ENCODE measurements around the gene XPR1. TPM values are rescaled to one million over a fixed set of nuclear protein-coding genes. Genes with fewer than 3 reads are reported as not detected.

XPR1 gene
- total and polyA plus RNA-seq, 2 experiments from 2014 or later: 4.9 to 15.6 TPM

DNA sequence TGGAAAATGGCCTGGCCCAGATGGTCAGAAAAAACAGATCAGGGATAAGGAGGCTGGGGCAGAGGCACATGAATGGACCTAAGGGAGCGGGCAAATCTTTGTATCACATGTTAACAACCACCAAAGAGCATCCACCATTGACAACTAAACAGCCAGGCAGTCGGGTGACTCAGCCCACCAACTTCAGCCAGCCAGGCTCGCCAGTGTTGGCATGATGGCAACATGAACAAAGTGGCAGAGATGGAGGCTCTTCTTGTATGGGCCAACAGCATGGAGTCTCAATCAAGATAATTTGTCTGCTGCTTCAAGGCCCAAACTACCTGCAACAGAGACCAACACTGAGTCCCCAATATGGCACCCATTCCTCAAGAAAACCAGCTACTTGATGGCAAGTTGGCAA is 264.3 kb downstream of the XPR1 start:
- Histone ChIP-seq H3K36me3 (ENCODE audit: low read depth) (no peaks in the 10 kb centered on the region), H3K27me3 (replicated peaks; ENCODE audit: insufficient read depth) (no peaks in the 10 kb centered on the region), H3K4me1 (ENCODE audit: insufficient read depth) (0 out of 2 replicates have a peak, but pooled peaks cover 7% of the 10 kb centered on the region), H3K4me2 (ENCODE audit: unreplicated experiment) (no peak overlapping the region), H3K79me2 (ENCODE audit: insufficient read depth) (no peaks in the 10 kb centered on the region), H4K20me1 (ENCODE audit: insufficient read depth) (no peaks in the 10 kb centered on the region), H3F3A (ENCODE audit: insufficient read depth) (0 out of 2 replicates have a peak, but pooled peaks cover 3% of the 10 kb centered on the region), H3K9me3 (ENCODE audit: low read depth) (no peaks in the 10 kb centered on the region), H3K9ac (no peak overlapping the region), H3K4me3 (no peak overlapping the region), H3K27ac (no peak overlapping the region), H3K9me2 (ENCODE audit: insufficient read depth) (no peaks in the 10 kb centered on the region), H2AFZ (no peak overlapping the region)
- no peak for DNase-seq
- no peak for TF ChIP-seq EZH2phosphoT487 (IDR thresholded peaks at IDR 0.05; ENCODE audit: insufficient read depth, low read depth)
- TF ChIP-seq EZH2 (IDR thresholded peaks at IDR 0.05; ENCODE audit: insufficient read depth, poor library complexity, severe bottlenecking): no peak
- in situ Hi-C loops (cut with MboI): no loop called here
- WGBS, 2 experiments (ENCODE audit: low coverage in 1 of 2, low lambda C conversion rate in 2 of 2, missing lambda C conversion rate in 2 of 2): 94 to 98% methylated on average over 3 of the region's 3 CpGs

DNA sequence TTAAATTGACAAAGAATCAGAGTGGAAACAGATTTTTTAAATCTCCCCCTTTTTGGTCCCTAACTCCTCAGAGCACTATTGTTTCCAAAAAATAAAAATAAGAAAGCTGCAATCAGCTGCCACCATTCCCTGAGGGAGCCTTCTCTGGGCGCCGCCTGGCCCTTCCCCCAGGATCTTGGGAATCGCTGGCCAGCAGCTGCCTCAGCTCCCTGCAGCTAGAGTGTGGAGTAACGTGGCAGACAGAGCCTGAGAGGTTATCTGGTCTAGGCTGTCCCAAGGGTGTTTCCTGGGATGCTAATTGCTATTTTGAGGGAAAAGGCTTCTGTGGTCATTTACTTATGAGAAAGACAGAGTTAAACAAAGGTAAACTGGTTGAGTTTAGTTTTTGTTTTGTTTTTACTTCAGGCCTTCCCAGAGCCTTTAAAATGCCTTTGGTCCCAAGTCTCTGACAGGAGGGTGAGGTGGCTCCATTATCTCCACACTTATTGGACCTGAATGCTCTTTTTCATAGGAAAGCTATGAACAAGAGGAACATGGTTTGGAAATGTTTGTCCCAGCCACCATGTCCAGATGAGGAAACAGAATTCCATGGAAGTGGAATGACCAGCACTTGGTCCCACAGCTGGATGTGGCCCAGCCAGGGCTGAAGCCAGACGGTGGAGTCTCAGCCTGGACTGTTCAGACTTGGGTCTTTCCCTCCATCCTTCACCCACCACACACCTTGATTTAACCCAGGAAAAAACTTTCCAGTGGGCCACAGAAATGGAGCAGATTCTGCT is 266.8 kb downstream of the XPR1 start:
- TF ChIP-seq EZH2phosphoT487 (IDR thresholded peaks at IDR 0.05; ENCODE audit: insufficient read depth, low read depth): no peak
- TF ChIP-seq EZH2 (IDR thresholded peaks at IDR 0.05; ENCODE audit: insufficient read depth, poor library complexity, severe bottlenecking): no peak
- Histone ChIP-seq H3K27ac (peak overlapping the region; percentile 12; the same call in 1 of the 2 replicates), H3K27me3 (replicated peaks; ENCODE audit: insufficient read depth) (no peaks in the 10 kb centered on the region), H3K79me2 (ENCODE audit: insufficient read depth) (no peaks in the 10 kb centered on the region), H3K4me1 (ENCODE audit: insufficient read depth) (0 out of 2 replicates have a peak, but pooled peaks cover 7% of the 10 kb centered on the region), H3K9me2 (ENCODE audit: insufficient read depth) (no peaks in the 10 kb centered on the region), H3F3A (ENCODE audit: insufficient read depth) (0 out of 2 replicates have a peak, but pooled peaks cover 3% of the 10 kb centered on the region), H3K9me3 (ENCODE audit: low read depth) (no peaks in the 10 kb centered on the region), H3K36me3 (ENCODE audit: low read depth) (no peaks in the 10 kb centered on the region), H3K4me3 (no peak overlapping the region), H2AFZ (0 out of 2 replicates have a peak overlapping the region, but pooled peaks have one; percentile 18), H3K4me2 (ENCODE audit: unreplicated experiment) (no peak overlapping the region), H4K20me1 (ENCODE audit: insufficient read depth) (no peaks in the 10 kb centered on the region), H3K9ac (no peak overlapping the region)
- in situ Hi-C loops (cut with MboI): no loop called here
- WGBS, 2 experiments (ENCODE audit: low coverage in 1 of 2, low lambda C conversion rate in 2 of 2, missing lambda C conversion rate in 2 of 2): 34 to 40% methylated on average over 5 of the region's 5 CpGs
- DNase-seq: peak; percentile 41

DNA sequence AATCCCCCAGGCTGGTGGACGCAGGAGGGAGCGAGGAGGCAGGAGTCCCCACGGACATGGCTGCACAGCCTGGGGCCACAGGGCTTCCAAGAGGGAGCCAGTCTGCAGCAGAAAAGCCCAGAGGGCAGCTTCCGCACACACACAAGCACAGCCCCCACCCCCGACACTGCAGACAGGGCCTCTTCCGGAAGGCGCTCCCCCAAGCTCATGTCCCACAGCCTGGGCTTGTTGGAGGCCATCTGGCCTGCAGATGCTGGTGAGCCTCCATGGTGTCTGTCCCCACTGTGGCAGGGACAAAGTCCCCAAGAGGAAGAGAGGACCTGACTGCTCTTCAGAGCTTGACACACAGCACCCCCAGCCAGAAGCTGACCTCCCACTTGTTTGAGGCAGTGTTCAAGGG is 267.4 kb downstream of the XPR1 start:
- no peak overlapping the region for H3K27ac ChIP-seq
- no peaks in the 10 kb centered on the region for H4K20me1 ChIP-seq (ENCODE audit: insufficient read depth)
- H2AFZ ChIP-seq: no peak overlapping the region
- 72 to 78% methylated on average over 7 of the region's 7 CpGs for WGBS, 2 experiments (ENCODE audit: low coverage in 1 of 2, low lambda C conversion rate in 2 of 2, missing lambda C conversion rate in 2 of 2)
- in situ Hi-C loops (cut with MboI): no loop called here
- no peak overlapping the region for H3K9ac ChIP-seq
- H3K4me2 ChIP-seq (ENCODE audit: unreplicated experiment): no peak overlapping the region
- H3K36me3 ChIP-seq (ENCODE audit: low read depth): no peaks in the 10 kb centered on the region
- no peak overlapping the region for H3K4me3 ChIP-seq
- H3K9me2 ChIP-seq (ENCODE audit: insufficient read depth): no peaks in the 10 kb centered on the region
- no peaks in the 10 kb centered on the region for H3K27me3 ChIP-seq (replicated peaks; ENCODE audit: insufficient read depth)
- H3F3A ChIP-seq (ENCODE audit: insufficient read depth): 0 out of 2 replicates have a peak, but pooled peaks cover 3% of the 10 kb centered on the region
- H3K9me3 ChIP-seq (ENCODE audit: low read depth): no peaks in the 10 kb centered on the region
- no peak for TF ChIP-seq EZH2 (IDR thresholded peaks at IDR 0.05; ENCODE audit: insufficient read depth, poor library complexity, severe bottlenecking)
- no peak for DNase-seq
- H3K4me1 ChIP-seq (ENCODE audit: insufficient read depth): 0 out of 2 replicates have a peak, but pooled peaks cover 7% of the 10 kb centered on the region
- H3K79me2 ChIP-seq (ENCODE audit: insufficient read depth): no peaks in the 10 kb centered on the region

DNA sequence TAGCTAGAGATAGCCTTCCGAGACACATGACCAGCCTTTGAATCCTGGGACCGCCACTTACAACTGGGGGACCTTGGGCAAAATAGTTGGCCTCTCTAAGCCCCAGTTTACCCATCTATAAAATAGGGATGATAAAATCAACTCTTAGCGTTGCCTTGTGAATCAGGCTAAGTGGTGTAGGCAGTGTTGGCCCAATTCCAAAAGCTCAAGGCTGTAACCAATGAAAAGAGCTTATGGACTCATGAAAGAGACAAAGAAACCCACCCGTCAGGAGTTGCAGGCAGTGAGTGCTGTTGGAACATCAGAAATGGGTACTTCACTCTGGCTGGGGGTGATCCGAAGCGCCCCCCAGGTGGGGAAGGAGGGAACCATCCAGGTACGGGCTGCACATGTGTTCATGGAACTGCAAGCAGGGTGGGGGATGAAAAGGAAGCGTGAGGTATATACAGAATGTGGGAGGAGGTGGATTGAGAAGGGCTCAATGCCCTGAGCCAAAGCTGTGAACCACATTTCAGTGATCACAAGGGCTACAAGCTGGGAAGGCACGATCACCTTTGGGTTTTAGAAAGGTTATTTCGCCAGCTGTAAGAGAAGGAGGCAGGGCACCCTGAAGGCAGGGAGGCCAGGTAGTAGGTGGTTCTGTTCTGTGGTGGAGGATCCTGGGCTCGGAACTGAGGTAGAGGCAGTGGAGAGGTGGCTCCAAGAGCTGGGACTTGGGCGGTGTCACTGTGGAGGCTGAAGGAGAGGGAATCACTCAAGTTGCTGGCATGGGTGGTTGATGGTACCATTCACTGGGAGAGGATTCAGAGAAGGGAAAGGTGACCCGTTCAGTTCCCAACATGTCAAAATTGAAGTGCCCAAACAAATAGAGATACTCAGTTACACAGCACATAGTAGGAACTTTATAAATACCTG is 269.5 kb downstream of the XPR1 start:
- no peak overlapping the region for H3K9ac ChIP-seq
- no peak for TF ChIP-seq EZH2 (IDR thresholded peaks at IDR 0.05; ENCODE audit: insufficient read depth, poor library complexity, severe bottlenecking)
- no peak for TF ChIP-seq EZH2phosphoT487 (IDR thresholded peaks at IDR 0.05; ENCODE audit: insufficient read depth, low read depth)
- no peak overlapping the region for H3K4me2 ChIP-seq (ENCODE audit: unreplicated experiment)
- WGBS, 2 experiments (ENCODE audit: low coverage in 1 of 2, low lambda C conversion rate in 2 of 2, missing lambda C conversion rate in 2 of 2): 69% methylated on average over 13 of the region's 13 CpGs
- H3K27ac ChIP-seq: no peak overlapping the region
- H3K27me3 ChIP-seq (replicated peaks; ENCODE audit: insufficient read depth): no peaks in the 10 kb centered on the region
- in situ Hi-C loops (cut with MboI): no loop called here
- no peaks in the 10 kb centered on the region for H3K9me3 ChIP-seq (ENCODE audit: low read depth)
- H2AFZ ChIP-seq: no peak overlapping the region
- DNase-seq: no peak
- no peaks in the 10 kb centered on the region for H3K36me3 ChIP-seq (ENCODE audit: low read depth)
- 0 out of 2 replicates have a peak, but pooled peaks cover 7% of the 10 kb centered on the region for H3K4me1 ChIP-seq (ENCODE audit: insufficient read depth)
- no peaks in the 10 kb centered on the region for H3K79me2 ChIP-seq (ENCODE audit: insufficient read depth)
- 0 out of 2 replicates have a peak, but pooled peaks cover 3% of the 10 kb centered on the region for H3F3A ChIP-seq (ENCODE audit: insufficient read depth)
- no peaks in the 10 kb centered on the region for H3K9me2 ChIP-seq (ENCODE audit: insufficient read depth)
- H3K4me3 ChIP-seq: no peak overlapping the region
- H4K20me1 ChIP-seq (ENCODE audit: insufficient read depth): no peaks in the 10 kb centered on the region

All from GM23248 (cell line).